Measurements from ENCODE around the gene GLRA3. TPM values are rescaled to one million over a fixed set of nuclear protein-coding genes. Genes with fewer than 3 reads are reported as not detected.

GLRA3 gene
- polyA plus RNA-seq, 1 donor from 2014 or later, result 0.76 TPM

- Histone ChIP-seq H3K27me3 (ENCODE audit: insufficient read depth, low read depth, low read length) (no peaks in the 10 kb centered on the region), H4K20me1 (ENCODE audit: insufficient read depth) (no peaks in the 10 kb centered on the region), H2AFZ (ENCODE audit: low read depth, low read length) (no peak overlapping the region), H3K4me3 (ENCODE audit: low read length) (no peak overlapping the region), H3K9me2 (ENCODE audit: insufficient read depth, low read length) (no peaks in the 10 kb centered on the region), H3K4me2 (ENCODE audit: low read length) (no peak overlapping the region), H3F3A (ENCODE audit: insufficient read depth, low read length, poor library complexity, severe bottlenecking) (no peaks in the 10 kb centered on the region), H3K9me3 (ENCODE audit: low read length) (no peaks in the 10 kb centered on the region), H3K79me2 (replicated peaks; ENCODE audit: insufficient read depth, low read length) (no peaks in the 10 kb centered on the region), H3K9ac (ENCODE audit: low read length) (no peak overlapping the region), H3K27ac (ENCODE audit: low read length) (no peak overlapping the region), H3K36me3 (ENCODE audit: insufficient read depth, low read length) (no peaks in the 10 kb centered on the region)
- TF ChIP-seq EZH2 (IDR thresholded peaks at IDR 0.05; ENCODE audit: borderline replicate concordance, insufficient read depth, low read length, poor library complexity, severe bottlenecking), result no peak
- no peak for TF ChIP-seq TAF1 (IDR thresholded peaks at IDR 0.05; ENCODE audit: low read depth)
Measured at GRCh38 chr4:174815282-174815681, 13.8 kb downstream of the GLRA3 start.

- no peaks in the 10 kb centered on the region for H3F3A ChIP-seq (ENCODE audit: insufficient read depth, low read length, poor library complexity, severe bottlenecking)
- H4K20me1 ChIP-seq (ENCODE audit: insufficient read depth), result no peaks in the 10 kb centered on the region
- no peak overlapping the region for H2AFZ ChIP-seq (ENCODE audit: low read depth, low read length)
- no peak overlapping the region for H3K4me2 ChIP-seq (ENCODE audit: low read length)
- no peaks in the 10 kb centered on the region for H3K27me3 ChIP-seq (ENCODE audit: insufficient read depth, low read depth, low read length)
- no peak overlapping the region for H3K4me3 ChIP-seq (ENCODE audit: low read length)
- H3K36me3 ChIP-seq (ENCODE audit: insufficient read depth, low read length), result no peaks in the 10 kb centered on the region
- no peak overlapping the region for H3K9ac ChIP-seq (ENCODE audit: low read length)
- H3K27ac ChIP-seq (ENCODE audit: low read length), result no peak overlapping the region
- no peaks in the 10 kb centered on the region for H3K9me2 ChIP-seq (ENCODE audit: insufficient read depth, low read length)
- no peaks in the 10 kb centered on the region for H3K9me3 ChIP-seq (ENCODE audit: low read length)
- TF ChIP-seq POLR2AphosphoS5 (IDR thresholded peaks at IDR 0.05) (no peak), EZH2 (IDR thresholded peaks at IDR 0.05; ENCODE audit: borderline replicate concordance, insufficient read depth, low read length, poor library complexity, severe bottlenecking) (no peak), SMC3 (conservative IDR thresholded peaks at IDR 0.05; ENCODE audit: poor library complexity) (no peak), CTCF (IDR thresholded peaks at IDR 0.05; ENCODE audit: poor library complexity, severe bottlenecking) (no peak), EP300 (conservative IDR thresholded peaks at IDR 0.05; ENCODE audit: poor library complexity, severe bottlenecking) (no peak), REST (IDR thresholded peaks at IDR 0.05; ENCODE audit: borderline replicate concordance) (no peak), RAD21 (conservative IDR thresholded peaks at IDR 0.05) (no peak), MXI1 (conservative IDR thresholded peaks at IDR 0.05; ENCODE audit: poor library complexity, severe bottlenecking) (no peak), TAF1 (IDR thresholded peaks at IDR 0.05; ENCODE audit: low read depth) (no peak)
- H3K79me2 ChIP-seq (replicated peaks; ENCODE audit: insufficient read depth, low read length), result no peaks in the 10 kb centered on the region
Measured at GRCh38 chr4:174813292-174813691, 15.8 kb downstream of the GLRA3 start.

GRCh38 chr4:174810834-174811233 is 18.2 kb downstream of the GLRA3 start:
- Histone ChIP-seq H3F3A (ENCODE audit: insufficient read depth, low read length, poor library complexity, severe bottlenecking) (no peaks in the 10 kb centered on the region), H3K27ac (ENCODE audit: low read length) (no peak overlapping the region), H4K20me1 (ENCODE audit: insufficient read depth) (no peaks in the 10 kb centered on the region), H3K4me3 (ENCODE audit: low read length) (no peak overlapping the region), H3K79me2 (replicated peaks; ENCODE audit: insufficient read depth, low read length) (no peaks in the 10 kb centered on the region), H3K36me3 (ENCODE audit: insufficient read depth, low read length) (no peaks in the 10 kb centered on the region), H3K9me2 (ENCODE audit: insufficient read depth, low read length) (no peaks in the 10 kb centered on the region), H3K9ac (ENCODE audit: low read length) (no peak overlapping the region), H3K27me3 (ENCODE audit: insufficient read depth, low read depth, low read length) (no peaks in the 10 kb centered on the region), H3K4me2 (ENCODE audit: low read length) (no peak overlapping the region), H3K9me3 (ENCODE audit: low read length) (no peaks in the 10 kb centered on the region), H2AFZ (ENCODE audit: low read depth, low read length) (no peak overlapping the region)
- TF ChIP-seq POLR2AphosphoS5 (IDR thresholded peaks at IDR 0.05) (no peak), RAD21 (conservative IDR thresholded peaks at IDR 0.05) (no peak), MXI1 (conservative IDR thresholded peaks at IDR 0.05; ENCODE audit: poor library complexity, severe bottlenecking) (no peak)
